H9 (cell line): ENCODE results near the gene SYNJ1. TPM values are rescaled to one million over a fixed set of nuclear protein-coding genes. Genes with fewer than 3 reads are reported as not detected.
"Not testable (repeated sequence)": the region's sequence is repeated elsewhere in the genome, so short reads cannot be mapped to it uniquely, and the experiment has no call there.

Experiments used
- DNase-seq: peaks from one replicate; pipeline ENCODE4 v3.0.0-alpha.2; 2017
- H2AFZ ChIP-seq: one replicate; pipeline ENCODE4 v1.6.1; 2013; ENCODE audit warnings: mild to moderate bottlenecking, low read length, control low read depth, moderate library complexity
- H2AK5ac ChIP-seq: 2 replicates; pipeline ENCODE4 v1.6.1; 2013; ENCODE audit warnings: low read length, control low read depth, mixed read lengths; ENCODE audit not compliant: insufficient read length
- H2BK120ac ChIP-seq: one replicate; pipeline ENCODE4 v1.6.1; 2013; ENCODE audit warnings: low read depth, mild to moderate bottlenecking, low read length, control low read depth, inconsistent platforms; ENCODE audit not compliant: poor library complexity, severe bottlenecking
- H2BK12ac ChIP-seq: 2 replicates; pipeline ENCODE4 v1.6.1; 2013; ENCODE audit warnings: low read length, control low read depth, mixed read lengths, low read depth; ENCODE audit not compliant: insufficient read length
- H2BK15ac ChIP-seq: 2 replicates; pipeline ENCODE4 v1.6.1; 2013; ENCODE audit warnings: low read depth, low read length, control low read depth
- H2BK20ac ChIP-seq: one replicate; pipeline ENCODE4 v1.6.1; 2013; ENCODE audit warnings: low read depth, mild to moderate bottlenecking, low read length, control low read depth, inconsistent platforms; ENCODE audit not compliant: poor library complexity, severe bottlenecking
- H2BK5ac ChIP-seq: 2 replicates; pipeline ENCODE4 v1.6.1; 2013; ENCODE audit warnings: low read length, control low read depth, mixed read lengths; ENCODE audit not compliant: insufficient read length
- H3K14ac ChIP-seq: 2 replicates; pipeline ENCODE4 v1.6.1; 2013; ENCODE audit warnings: low read length, control low read depth; ENCODE audit not compliant: insufficient read depth
- H3K18ac ChIP-seq: 2 replicates; pipeline ENCODE4 v1.6.1; 2013; ENCODE audit warnings: low read depth, mild to moderate bottlenecking, mixed read lengths, low read length, control low read depth; ENCODE audit not compliant: insufficient read length
- H3K23ac ChIP-seq: 2 replicates; pipeline ENCODE4 v1.6.1; 2013; ENCODE audit warnings: low read length, control low read depth, mixed read lengths, low read depth; ENCODE audit not compliant: insufficient read length
- H3K23me2 ChIP-seq: 2 replicates; pipeline ENCODE4 v1.6.1; 2013; ENCODE audit warnings: low read depth, mild to moderate bottlenecking, mixed read lengths, low read length, control low read depth; ENCODE audit not compliant: insufficient read length, poor library complexity, severe bottlenecking
- H3K27ac ChIP-seq: 2 replicates; pipeline ENCODE4 v1.5.1; 2013; ENCODE audit warnings: low read length, control low read depth, mixed read lengths, low read depth; ENCODE audit not compliant: insufficient read length
- H3K27me3 ChIP-seq: 2 replicates; pipeline ENCODE4 v1.6.1; 2013; ENCODE audit warnings: low read length, control low read depth, inconsistent platforms; ENCODE audit not compliant: insufficient read depth
- H3K4ac ChIP-seq: 2 replicates; pipeline ENCODE4 v1.6.1; 2013; ENCODE audit warnings: low read depth, mild to moderate bottlenecking, control low read depth, inconsistent platforms, low read length, moderate library complexity
- H3K4me1 ChIP-seq: 2 replicates; pipeline ENCODE4 v1.6.1; 2013; ENCODE audit warnings: low read length, control low read depth, inconsistent platforms; ENCODE audit not compliant: insufficient read depth
- H3K4me2 ChIP-seq: 2 replicates; pipeline ENCODE4 v1.6.1; 2013; ENCODE audit warnings: low read length, control low read depth, mixed read lengths; ENCODE audit not compliant: insufficient read length, insufficient read depth
- H3K56ac ChIP-seq: 2 replicates; pipeline ENCODE4 v1.6.1; 2013; ENCODE audit warnings: low read depth, mild to moderate bottlenecking, mixed read lengths, low read length, control low read depth; ENCODE audit not compliant: insufficient read length
- H3K79me1 ChIP-seq: 2 replicates; pipeline ENCODE4 v1.6.1; 2013; ENCODE audit warnings: low read depth, mild to moderate bottlenecking, moderate library complexity, low read length, control low read depth, inconsistent platforms; ENCODE audit not compliant: insufficient read depth, poor library complexity, severe bottlenecking
- H3K79me2 ChIP-seq: 2 replicates; pipeline ENCODE4 v1.6.1; 2013; ENCODE audit warnings: low read length, control low read depth, inconsistent platforms; ENCODE audit not compliant: insufficient read depth
- H3K9ac ChIP-seq: 2 replicates; pipeline ENCODE4 v1.6.1; 2013; ENCODE audit warnings: low read length, control low read depth, mixed read lengths; ENCODE audit not compliant: insufficient read length; ENCODE audit errors: extremely low read depth
- H3K9me3 ChIP-seq: one replicate; pipeline ENCODE4 v1.6.1; 2013; ENCODE audit warnings: low read depth, low read length, inconsistent platforms; ENCODE audit not compliant: control insufficient read depth
- H3T11ph ChIP-seq: one replicate; pipeline ENCODE4 v1.6.1; 2013; ENCODE audit warnings: mild to moderate bottlenecking, low read length, control low read depth, inconsistent platforms
- H4K20me1 ChIP-seq: one replicate; pipeline ENCODE4 v1.6.1; 2013; ENCODE audit not compliant: control insufficient read depth, insufficient read length, insufficient read depth
- H4K5ac ChIP-seq: 2 replicates; pipeline ENCODE4 v1.6.1; 2013; ENCODE audit warnings: low read depth, mild to moderate bottlenecking, mixed read lengths, low read length, control low read depth; ENCODE audit not compliant: insufficient read length
- H4K8ac ChIP-seq: replicated peaks from 2 replicates; pipeline ENCODE4 v1.6.1; 2013; ENCODE audit warnings: low read length, control low read depth, mixed read lengths, low read depth; ENCODE audit not compliant: insufficient read length
- H4K91ac ChIP-seq: 2 replicates; pipeline ENCODE4 v1.6.1; 2013; ENCODE audit warnings: low read depth, mild to moderate bottlenecking, moderate library complexity, mixed read lengths, low read length, control low read depth; ENCODE audit not compliant: insufficient read length
- H3K27ac Mint-ChIP-seq, 3 experiments: 2 replicates in 2 of 3; 3 replicates in 1 of 3; pipeline ENCODE4 v1.8.0; 2020 to 2021; ENCODE audit warnings: mixed read lengths in 3 of 3, mild to moderate bottlenecking in 1 of 3, moderate library complexity in 1 of 3
- H3K27me3 Mint-ChIP-seq: 2 replicates; pipeline ENCODE4 v1.8.0; 2021; ENCODE audit warnings: low read depth, mild to moderate bottlenecking, moderate library complexity, mixed read lengths
- H3K36me3 Mint-ChIP-seq, 3 experiments: 2 replicates in 2 of 3; 3 replicates in 1 of 3; pipeline ENCODE4 v1.8.0; 2020 to 2021; ENCODE audit warnings: low read depth in 3 of 3, mixed read lengths in 3 of 3; ENCODE audit not compliant: insufficient read depth in 1 of 3
- H3K4me1 Mint-ChIP-seq, 2 experiments: 2 replicates each; pipeline ENCODE4 v1.8.0; 2020; ENCODE audit warnings: mixed read lengths in 2 of 2
- H3K4me3 Mint-ChIP-seq, 2 experiments: 2 replicates in 1 of 2; 3 replicates in 1 of 2; pipeline ENCODE4 v1.8.0; 2020 to 2021; ENCODE audit warnings: mild to moderate bottlenecking in 2 of 2, mixed read lengths in 2 of 2, moderate library complexity in 1 of 2
- H3K9me3 Mint-ChIP-seq, 2 experiments: 2 replicates in 1 of 2; 3 replicates in 1 of 2; pipeline ENCODE4 v1.8.0; 2020; ENCODE audit warnings: mild to moderate bottlenecking in 2 of 2, mixed read lengths in 2 of 2, moderate library complexity in 1 of 2
- WGBS: extraction: QIAGEN DNeasy Blood & Tissue Kit; methylation state at CpG from one replicate; pipeline ENCODE4 v1.1.7; 2013; ENCODE audit warnings: missing lambda C conversion rate, low lambda C conversion rate, mixed read lengths; ENCODE audit not compliant: insufficient read length; ENCODE audit errors: extremely low coverage; 5-methylcytosine and 5-hydroxymethylcytosine counted together
- total RNA-seq: library from RNA; stranded (reverse); gene quantifications from 2 replicates; pipeline ENCODE4 v1.2.1, GENCODE V29; 2021
- TF ChIP-seq, protein P1 (sequence below): fragments of 200-600 bp; sonication (generic); conservative IDR thresholded peaks from 3 replicates; pipeline ENCODE4 v1.8.0; 2021; ENCODE audit warnings: antibody characterized with exemption, mild to moderate bottlenecking

The SYNJ1 gene
- total RNA-seq, 1 experiment from 2014 or later: 7.1 TPM

GRCh38 chr21:32611471-32611997 is 116.3 kb downstream of the SYNJ1 start:
- no peaks in the 10 kb centered on the region for H3K9me3 Mint-ChIP-seq
- Histone ChIP-seq H2AK5ac (no peak overlapping the region), H3K4me1 (no peaks in the 10 kb centered on the region; the same call in 1 of the 2 replicates), H3K4ac (no peak overlapping the region), H3K9me3 (no peaks in the 10 kb centered on the region), H2BK20ac (no peak overlapping the region), H3K27ac (no peak overlapping the region), H3K79me1 (peaks cover 6% of the 10 kb centered on the region), H3K27me3 (no peaks in the 10 kb centered on the region), H3K23ac (no peak overlapping the region), H3K9ac (peak overlapping the region; percentile 18), H3K4me2 (peak overlapping the region; percentile 69), H4K8ac (no peak overlapping the region), H2BK120ac (no peak overlapping the region), H3K79me2 (no peaks in the 10 kb centered on the region), H4K5ac (no peak overlapping the region), H2BK12ac (no peak overlapping the region), H3K56ac (no peak overlapping the region), H3K18ac (no peak overlapping the region), H3K14ac (no peak overlapping the region), H3T11ph (no peak overlapping the region), H4K91ac (no peak overlapping the region), H4K20me1 (no peaks in the 10 kb centered on the region), H2BK15ac (no peak overlapping the region), H2BK5ac (no peak overlapping the region), H2AFZ (no peak overlapping the region), H3K23me2 (no peaks in the 10 kb centered on the region)
- H3K4me1 Mint-ChIP-seq: peaks cover 9 to 13% of the 10 kb centered on the region in 2 experiments
- peaks cover 2% of the 10 kb centered on the region; the same call in 1 of the 2 replicates for H3K27me3 Mint-ChIP-seq
- TF ChIP-seq, protein P1, sequence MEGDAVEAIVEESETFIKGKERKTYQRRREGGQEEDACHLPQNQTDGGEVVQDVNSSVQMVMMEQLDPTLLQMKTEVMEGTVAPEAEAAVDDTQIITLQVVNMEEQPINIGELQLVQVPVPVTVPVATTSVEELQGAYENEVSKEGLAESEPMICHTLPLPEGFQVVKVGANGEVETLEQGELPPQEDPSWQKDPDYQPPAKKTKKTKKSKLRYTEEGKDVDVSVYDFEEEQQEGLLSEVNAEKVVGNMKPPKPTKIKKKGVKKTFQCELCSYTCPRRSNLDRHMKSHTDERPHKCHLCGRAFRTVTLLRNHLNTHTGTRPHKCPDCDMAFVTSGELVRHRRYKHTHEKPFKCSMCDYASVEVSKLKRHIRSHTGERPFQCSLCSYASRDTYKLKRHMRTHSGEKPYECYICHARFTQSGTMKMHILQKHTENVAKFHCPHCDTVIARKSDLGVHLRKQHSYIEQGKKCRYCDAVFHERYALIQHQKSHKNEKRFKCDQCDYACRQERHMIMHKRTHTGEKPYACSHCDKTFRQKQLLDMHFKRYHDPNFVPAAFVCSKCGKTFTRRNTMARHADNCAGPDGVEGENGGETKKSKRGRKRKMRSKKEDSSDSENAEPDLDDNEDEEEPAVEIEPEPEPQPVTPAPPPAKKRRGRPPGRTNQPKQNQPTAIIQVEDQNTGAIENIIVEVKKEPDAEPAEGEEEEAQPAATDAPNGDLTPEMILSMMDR: no peak
- H3K27ac Mint-ChIP-seq: peak overlapping the region; percentile 67 to 95 (median 80); a peak in 6 of 7 replicates
- H3K4me3 Mint-ChIP-seq: peak overlapping the region; percentile 97 to 98
- peaks cover 14 to 31% (median 27%) of the 10 kb centered on the region in 3 experiments; a peak in 6 of 7 replicates for H3K36me3 Mint-ChIP-seq
- WGBS: no CpG with 5 or more reads among the region's 28 CpGs
- no peak for DNase-seq

- not testable (repeated sequence) for H3K9ac ChIP-seq, H2AFZ ChIP-seq, H3K9me3 ChIP-seq, H4K91ac ChIP-seq, H3K9me3 Mint-ChIP-seq, H4K20me1 ChIP-seq, H3K23ac ChIP-seq, H3K4ac ChIP-seq, H3K27me3 Mint-ChIP-seq, H2BK5ac ChIP-seq, H2BK15ac ChIP-seq, H3K14ac ChIP-seq, H3K18ac ChIP-seq, H3K23me2 ChIP-seq, H2BK12ac ChIP-seq, H3K4me1 ChIP-seq, H3K79me1 ChIP-seq, H4K8ac ChIP-seq, H3K27ac ChIP-seq, H2BK120ac ChIP-seq, DNase-seq, H3K27ac Mint-ChIP-seq, H2AK5ac ChIP-seq, H3K27me3 ChIP-seq, H3K79me2 ChIP-seq, H2BK20ac ChIP-seq, H3T11ph ChIP-seq, H3K56ac ChIP-seq, H4K5ac ChIP-seq
- peak overlapping the region; percentile 69 for H3K4me2 ChIP-seq
- H3K36me3 Mint-ChIP-seq: peaks cover 19 to 37% (median 33%) of the 10 kb centered on the region in 3 experiments; a peak in 6 of 7 replicates
- peaks cover 15 to 19% of the 10 kb centered on the region in 2 experiments for H3K4me1 Mint-ChIP-seq
- peak overlapping the region; percentile 62 to 78 for H3K4me3 Mint-ChIP-seq
- no CpG with 5 or more reads among the region's 17 CpGs for WGBS
Observed at GRCh38 chr21:32610940-32611339, 116.9 kb downstream of the SYNJ1 start.
